ENCODE data around the gene MICU1.

- TF ChIP-seq POLR2AphosphoS5 (IDR thresholded peaks at IDR 0.05; ENCODE audit: low read depth, low read length) (no peak), ZNF274 (IDR thresholded peaks at IDR 0.05; ENCODE audit: low read depth, low read length) (no peak), CTCF (IDR thresholded peaks at IDR 0.05 in 2 of 3, conservative IDR thresholded peaks at IDR 0.05 in 1 of 3; ENCODE audit: borderline replicate concordance in 1 of 3, insufficient read depth in 1 of 3, low read depth in 2 of 3, low read length in 2 of 3) (no peak), POLR2A (IDR thresholded peaks at IDR 0.05; ENCODE audit: borderline replicate concordance, extremely low read depth, insufficient read depth, insufficient read length) (no peak)
Observed at GRCh38 chr10:72523062-72523461, 102.8 kb downstream of the MICU1 start.

Data from HCT116 (cell line).